ENCODE measurements around the gene GRK6. TPM values are rescaled to one million over a fixed set of nuclear protein-coding genes. Genes with fewer than 3 reads are reported as not detected.
A peak's percentile ranks its signal among the peaks of the same experiment; 100 is the strongest.
"Not testable (repeated sequence)": the region's sequence is repeated elsewhere in the genome, so short reads cannot be mapped to it uniquely, and the experiment has no call there.

The GRK6 gene
- total and polyA plus RNA-seq, 2 donors, result 13.4 to 27.7 TPM

DNA sequence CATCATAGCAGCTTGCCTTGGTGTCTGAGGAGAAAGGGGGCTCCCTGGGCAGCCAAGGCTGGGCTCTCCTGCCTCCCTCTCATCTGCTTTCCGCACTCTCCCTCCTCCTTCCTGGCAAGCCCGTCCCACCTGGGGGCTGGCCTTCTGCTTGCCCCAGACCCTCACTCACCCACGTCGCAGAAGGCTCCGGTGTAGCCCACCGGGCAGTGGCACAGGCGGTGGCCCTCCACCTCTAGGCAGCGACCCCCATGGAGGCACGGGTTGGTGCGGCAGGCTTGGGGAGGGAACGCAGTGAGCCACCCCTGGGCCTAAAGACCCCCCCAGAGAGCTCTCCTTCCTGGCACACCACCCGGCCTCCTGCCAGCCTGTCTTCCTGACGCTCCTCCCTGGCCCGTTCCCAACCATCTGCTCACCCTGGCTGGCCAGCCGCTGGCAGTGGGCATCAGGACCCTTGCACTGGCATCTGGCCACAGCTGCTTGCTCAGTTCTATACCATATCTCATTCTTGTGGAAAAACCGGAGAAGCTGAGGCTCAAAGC, 21.8 kb upstream of the GRK6 start:
- Histone ChIP-seq H3K36me3 (ENCODE audit: insufficient read depth) (no peaks in the 10 kb centered on the region), H3K4me1 (ENCODE audit: insufficient read depth) (no peaks in the 10 kb centered on the region), H3K4me3 (ENCODE audit: low read depth, low read length) (no peak overlapping the region), H3K27ac (ENCODE audit: low read depth) (no peak overlapping the region)
- WGBS, result 39% methylated on average over 16 of the region's 16 CpGs
- DNase-seq (ENCODE audit: extremely low spot score), result no peak

DNA sequence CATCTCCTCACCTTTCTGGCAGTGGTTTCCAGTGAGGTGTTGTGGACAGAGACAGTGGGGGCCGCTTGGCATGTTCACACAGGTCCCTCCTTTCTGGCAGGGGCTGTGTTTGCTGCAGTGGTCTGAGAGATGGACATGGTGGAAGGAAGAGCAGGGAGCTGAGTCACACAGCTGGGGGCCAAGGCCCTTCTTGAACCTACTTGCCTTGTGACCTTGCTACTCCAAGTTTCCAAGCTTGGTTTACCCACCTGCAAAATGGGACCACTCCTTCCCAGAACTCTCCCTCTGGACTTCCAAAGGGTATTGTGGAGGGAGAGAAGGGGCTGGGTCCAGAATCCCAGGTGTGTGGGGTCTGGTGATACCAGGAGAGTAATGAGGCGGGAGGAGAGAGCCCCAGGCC, 21.2 kb upstream of the GRK6 start:
- DNase-seq (ENCODE audit: extremely low spot score), result no peak
- 95% methylated on average over 2 of the region's 2 CpGs for WGBS
- Histone ChIP-seq H3K27ac (ENCODE audit: low read depth) (no peak overlapping the region), H3K4me3 (ENCODE audit: low read depth, low read length) (no peak overlapping the region), H3K4me1 (ENCODE audit: insufficient read depth) (no peaks in the 10 kb centered on the region), H3K36me3 (ENCODE audit: insufficient read depth) (no peaks in the 10 kb centered on the region)

DNA sequence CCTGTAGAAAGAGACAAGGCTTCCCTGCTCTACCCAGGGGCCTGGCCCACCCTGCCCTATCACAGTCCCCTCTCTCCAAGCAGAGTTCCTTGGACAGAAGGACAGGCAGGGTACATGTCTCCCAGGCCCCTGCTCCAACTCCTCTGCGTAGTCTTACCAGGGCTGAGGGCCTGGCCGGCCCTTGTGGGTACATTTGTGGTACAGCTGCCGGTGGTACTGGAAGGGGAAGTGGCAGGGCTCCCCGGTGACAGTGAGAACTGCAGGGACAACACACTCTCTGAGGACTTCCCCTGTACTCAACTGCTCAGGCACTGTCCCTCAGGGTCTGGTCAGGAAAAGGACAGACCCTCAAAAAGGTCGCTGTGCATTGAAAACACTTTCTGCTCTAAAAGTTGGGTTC, 20.7 kb upstream of the GRK6 start:
- Histone ChIP-seq H3K4me3 (ENCODE audit: low read depth, low read length) (no peak overlapping the region), H3K4me1 (ENCODE audit: insufficient read depth) (no peaks in the 10 kb centered on the region), H3K36me3 (ENCODE audit: insufficient read depth) (no peaks in the 10 kb centered on the region), H3K27ac (ENCODE audit: low read depth) (no peak overlapping the region)
- DNase-seq (ENCODE audit: extremely low spot score), result no peak
- 82% methylated on average over 5 of the region's 5 CpGs for WGBS

DNA sequence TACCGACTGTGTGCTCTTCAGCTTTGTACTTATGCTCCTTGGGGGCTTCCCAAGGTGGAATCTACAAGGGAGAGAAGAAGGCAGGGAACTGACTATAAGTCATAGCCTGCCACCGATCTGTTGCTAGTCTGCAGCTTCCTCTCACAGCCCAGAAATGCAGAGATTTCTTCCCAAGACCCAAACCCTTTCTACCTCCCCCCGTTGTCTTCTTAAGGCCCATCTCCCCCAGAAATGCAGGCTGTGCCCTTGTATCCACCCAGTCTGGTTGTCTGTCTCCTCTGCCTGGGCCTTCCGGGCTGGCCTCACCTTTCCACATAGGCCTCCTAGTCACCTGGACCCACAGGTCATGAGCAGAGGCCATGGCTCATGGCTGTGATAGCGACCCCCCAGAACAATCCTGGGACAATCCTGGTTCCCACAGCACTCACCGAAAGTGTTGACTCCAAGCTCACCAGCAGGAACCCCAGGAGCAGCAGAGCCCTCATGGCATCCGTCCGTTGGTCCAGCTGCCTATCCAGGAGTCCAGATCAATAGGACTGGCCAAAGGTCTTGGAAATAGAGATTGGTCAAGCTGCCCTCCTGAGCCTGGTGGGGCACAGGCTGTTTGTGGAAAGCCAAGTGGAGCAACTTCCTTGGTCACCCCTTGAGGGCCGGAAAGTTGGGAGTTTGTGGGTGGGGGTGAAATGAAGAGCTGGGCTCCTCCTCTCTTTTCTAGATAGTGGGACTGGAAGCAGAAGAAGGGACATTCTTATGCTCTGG, 17.3 kb upstream of the GRK6 start, which contains the start of gene F12:
TSS of gene F12 (minus strand) at position 522 of the 759 bp plus-strand sequence. CDS start at position 485, 37 bp downstream.
- 91% methylated on average over 9 of the region's 9 CpGs for WGBS
- H3K36me3 ChIP-seq (ENCODE audit: insufficient read depth), result no peaks in the 10 kb centered on the region
- no peak within 1 kb of the TSS for H3K4me3 ChIP-seq (ENCODE audit: low read depth, low read length)
- DNase-seq (ENCODE audit: extremely low spot score), result no peak
- H3K4me1 ChIP-seq (ENCODE audit: insufficient read depth), result no peaks in the 10 kb centered on the region
- no peak within 1 kb of the TSS for H3K27ac ChIP-seq (ENCODE audit: low read depth)

DNA sequence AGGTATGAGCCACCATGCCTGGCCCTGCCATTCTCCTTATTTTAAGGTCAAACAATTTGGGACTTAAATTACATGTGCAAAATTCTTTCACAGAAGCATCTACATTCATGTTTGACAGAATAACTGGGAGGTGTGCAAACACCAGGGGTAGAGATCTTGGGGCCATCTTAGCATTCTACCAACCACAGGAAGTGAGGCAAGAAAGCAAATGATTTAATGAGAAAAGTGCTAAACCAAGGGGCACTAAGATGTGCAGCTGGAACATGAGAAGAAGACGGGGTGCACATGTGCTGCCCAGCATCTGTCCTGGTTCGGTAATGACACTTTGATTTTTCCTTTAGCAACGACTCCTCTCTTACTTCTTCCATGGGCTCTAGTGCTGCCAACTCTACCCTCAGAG, 15.9 kb upstream of the GRK6 start:
- H3K4me1 ChIP-seq (ENCODE audit: insufficient read depth), result no peaks in the 10 kb centered on the region
- no peak for DNase-seq (ENCODE audit: extremely low spot score)
- no peak overlapping the region for H3K4me3 ChIP-seq (ENCODE audit: low read depth, low read length)
- WGBS, result 73% methylated on average over 3 of the region's 3 CpGs
- no peaks in the 10 kb centered on the region for H3K36me3 ChIP-seq (ENCODE audit: insufficient read depth)
- H3K27ac ChIP-seq (ENCODE audit: low read depth), result no peak overlapping the region

- no peak for DNase-seq (ENCODE audit: extremely low spot score)
- no peaks in the 10 kb centered on the region for H3K36me3 ChIP-seq (ENCODE audit: insufficient read depth)
- no peaks in the 10 kb centered on the region for H3K4me1 ChIP-seq (ENCODE audit: insufficient read depth)
- 83% methylated on average over 8 of the region's 8 CpGs for WGBS
- H3K4me3 ChIP-seq (ENCODE audit: low read depth, low read length), result no peak overlapping the region
- H3K27ac ChIP-seq (ENCODE audit: low read depth), result no peak overlapping the region
These were observed 13.8 kb upstream of the GRK6 start for GRCh38 chr5:177412603-177413233.

DNA sequence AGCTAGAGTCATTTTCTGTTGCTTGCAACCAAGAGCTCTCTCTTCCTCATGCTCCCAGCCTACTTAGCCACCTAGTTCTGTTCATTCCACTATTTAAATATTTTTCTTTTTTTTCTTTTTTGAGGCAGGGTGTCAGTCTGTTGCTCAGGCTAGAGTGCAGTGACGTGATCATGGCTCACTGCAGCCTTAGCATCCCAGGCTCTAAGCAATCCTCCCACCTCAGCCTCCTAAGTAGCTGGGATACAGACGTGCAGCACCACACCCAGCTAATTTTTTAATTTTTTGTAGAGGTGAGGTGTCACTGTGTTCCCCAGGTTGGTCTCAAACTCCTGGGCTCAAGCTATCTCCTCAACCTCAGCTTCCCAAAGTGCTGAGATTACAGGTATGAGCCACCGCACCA, 12.0 kb upstream of the GRK6 start:
- DNase-seq (ENCODE audit: extremely low spot score), result no peak
- Histone ChIP-seq H3K27ac (ENCODE audit: low read depth) (no peak overlapping the region), H3K4me3 (ENCODE audit: low read depth, low read length) (no peak overlapping the region), H3K4me1 (ENCODE audit: insufficient read depth) (no peaks in the 10 kb centered on the region), H3K36me3 (ENCODE audit: insufficient read depth) (no peaks in the 10 kb centered on the region)
- 75% methylated on average over 3 of the region's 3 CpGs for WGBS

GRCh38 chr5:177417081-177417480, 9.4 kb upstream of the GRK6 start:
- 87% methylated on average over 6 of the region's 6 CpGs for WGBS
- not testable (repeated sequence) for H3K27ac ChIP-seq (ENCODE audit: low read depth)

GRCh38 chr5:177419046-177419445, 7.4 kb upstream of the GRK6 start:
- H3K4me3 ChIP-seq (ENCODE audit: low read depth, low read length), result no peak overlapping the region
- no peak for DNase-seq (ENCODE audit: extremely low spot score)
- no peak overlapping the region for H3K27ac ChIP-seq (ENCODE audit: low read depth)
- H3K4me1 ChIP-seq (ENCODE audit: insufficient read depth), result no peaks in the 10 kb centered on the region
- H3K36me3 ChIP-seq (ENCODE audit: insufficient read depth), result no peaks in the 10 kb centered on the region
- 58% methylated on average over 3 of the region's 3 CpGs for WGBS

More at GRCh38 chr5:177417081-177417480, 9.4 kb upstream of the GRK6 start:
- H3K36me3 ChIP-seq (ENCODE audit: insufficient read depth); H3K4me1 ChIP-seq (ENCODE audit: insufficient read depth); H3K4me3 ChIP-seq (ENCODE audit: low read depth, low read length); DNase-seq (ENCODE audit: extremely low spot score): not testable (repeated sequence)

GRCh38 chr5:177420472-177420871, 6.0 kb upstream of the GRK6 start:
- H3K4me1 ChIP-seq (ENCODE audit: insufficient read depth); H3K4me3 ChIP-seq (ENCODE audit: low read depth, low read length); H3K36me3 ChIP-seq (ENCODE audit: insufficient read depth); DNase-seq (ENCODE audit: extremely low spot score); H3K27ac ChIP-seq (ENCODE audit: low read depth): not testable (repeated sequence)
- 72% methylated on average over 7 of the region's 7 CpGs for whole genome bisulfite sequencing

GRCh38 chr5:177421062-177421798, 5.2 kb upstream of the GRK6 start:
- no peak overlapping the region for H3K4me3 ChIP-seq (ENCODE audit: low read depth, low read length)
- no peak overlapping the region for H3K27ac ChIP-seq (ENCODE audit: low read depth)
- WGBS, result 70% methylated on average over 6 of the region's 6 CpGs
- H3K36me3 ChIP-seq (ENCODE audit: insufficient read depth), result no peaks in the 10 kb centered on the region
- DNase-seq (ENCODE audit: extremely low spot score), result no peak
- H3K4me1 ChIP-seq (ENCODE audit: insufficient read depth), result no peaks in the 10 kb centered on the region

DNA sequence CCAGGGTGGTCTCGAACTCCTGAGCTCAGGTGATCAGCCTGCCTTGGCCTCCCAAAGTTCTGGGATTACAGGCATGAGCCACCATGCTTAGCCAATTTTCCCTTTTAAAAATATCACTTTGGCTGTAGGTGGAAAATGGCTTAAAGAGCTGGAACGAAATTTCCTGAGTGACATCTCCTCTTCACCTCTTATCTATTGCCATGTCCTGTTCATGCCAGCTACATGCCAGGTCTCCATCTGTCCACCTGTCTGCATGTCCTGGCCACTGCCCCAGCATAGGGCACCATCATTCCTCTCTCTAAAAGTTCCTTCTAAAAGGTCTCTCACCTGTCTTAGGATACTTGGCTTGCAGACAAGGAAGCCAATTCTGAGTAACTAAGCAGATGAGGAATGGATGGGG, 2.8 kb upstream of the GRK6 start:
- Histone ChIP-seq H3K4me3 (ENCODE audit: low read depth, low read length) (no peak overlapping the region), H3K4me1 (ENCODE audit: insufficient read depth) (no peaks in the 10 kb centered on the region), H3K36me3 (ENCODE audit: insufficient read depth) (no peaks in the 10 kb centered on the region), H3K27ac (ENCODE audit: low read depth) (no peak overlapping the region)
- 89% methylated on average over 2 of the region's 2 CpGs for WGBS
- no peak for DNase-seq (ENCODE audit: extremely low spot score)

GRCh38 chr5:177425196-177425800, 1.2 kb upstream of the GRK6 start:
- no peak for DNase-seq (ENCODE audit: extremely low spot score)
- 47% methylated on average over 13 of the region's 13 CpGs for WGBS
- Histone ChIP-seq H3K36me3 (ENCODE audit: insufficient read depth) (no peaks in the 10 kb centered on the region), H3K27ac (ENCODE audit: low read depth) (peak overlapping the region; percentile 80), H3K4me1 (ENCODE audit: insufficient read depth) (no peaks in the 10 kb centered on the region), H3K4me3 (ENCODE audit: low read depth, low read length) (peak overlapping the region; percentile 38)
